T-helper 17 cell (primary cell): Measurements from ENCODE around the gene FGF22. TPM values are rescaled to one million over a fixed set of nuclear protein-coding genes. Genes with fewer than 3 reads are reported as not detected.
A peak's percentile ranks its signal among the peaks of the same experiment; 100 is the strongest.
"Not testable (repeated sequence)": the region's sequence is repeated elsewhere in the genome, so short reads cannot be mapped to it uniquely, and the experiment has no call there.

Experiments used
- ATAC-seq: fragments of 150-1000 bp; cut with Tn5 transposase; 2 replicates; pipeline ENCODE4 v1.10.0; 2021; ENCODE audit warnings: mild to moderate bottlenecking, moderate library complexity
- DNase-seq, 3 donors: peaks; one replicate each; pipeline versions ENCODE4 v3.0.0 to v3.0.0-alpha.2; 2020 to 2021
- H3K9me3 ChIP-seq: one replicate; pipeline ENCODE4 v1.7.0; 2013; ENCODE audit warnings: low read length, mild to moderate bottlenecking; ENCODE audit not compliant: control insufficient read depth, poor library complexity, severe bottlenecking
- H3K27ac Mint-ChIP-seq: one replicate; pipeline ENCODE4 v1.8.0; 2022; ENCODE audit warnings: mild to moderate bottlenecking, moderate library complexity, mixed read lengths
- H3K27me3 Mint-ChIP-seq: one replicate; pipeline ENCODE4 v1.8.0; 2022; ENCODE audit warnings: mixed read lengths
- H3K36me3 Mint-ChIP-seq: one replicate; pipeline ENCODE4 v1.8.0; 2022; ENCODE audit warnings: low read depth, mixed read lengths
- H3K4me1 Mint-ChIP-seq: one replicate; pipeline ENCODE4 v1.8.0; 2022; ENCODE audit warnings: mild to moderate bottlenecking, mixed read lengths
- H3K4me3 Mint-ChIP-seq: one replicate; pipeline ENCODE4 v1.8.0; 2022; ENCODE audit warnings: mild to moderate bottlenecking, moderate library complexity, mixed read lengths
- total RNA-seq, 4 donors: library from RNA in 2 of 4; stranded (reverse) in 2 of 4; gene quantifications; one replicate each; pipeline ENCODE4 v1.2.3 and lab custom pipeline; 2022 to 2026

FGF22 gene
- total RNA-seq, 2 donors from 2014 or later: 0.65 to 0.68 TPM

GRCh38 chr19:621819-622218 lies 17.9 kb upstream of the FGF22 start:
- no peaks in the 10 kb centered on the region for H3K9me3 ChIP-seq
- Mint-ChIP-seq H3K4me1 (peaks cover 8% of the 10 kb centered on the region), H3K27ac (no peak overlapping the region), H3K36me3 (peaks cover 2% of the 10 kb centered on the region), H3K4me3 (no peak overlapping the region), H3K27me3 (no peaks in the 10 kb centered on the region)
- DNase-seq (no peak), ATAC-seq (no peak)

- Mint-ChIP-seq H3K4me3 (no peak overlapping the region), H3K27me3 (no peaks in the 10 kb centered on the region), H3K27ac (no peak overlapping the region), H3K4me1 (peaks cover 8% of the 10 kb centered on the region), H3K36me3 (peaks cover 2% of the 10 kb centered on the region)
- no peaks in the 10 kb centered on the region for H3K9me3 ChIP-seq
- DNase-seq (no peak), ATAC-seq (no peak)
Measured at GRCh38 chr19:622666-623065, 17.0 kb upstream of the FGF22 start.

GRCh38 chr19:623175-623916 lies 16.3 kb upstream of the FGF22 start:
- Mint-ChIP-seq H3K36me3 (peaks cover 2% of the 10 kb centered on the region), H3K27me3 (no peaks in the 10 kb centered on the region), H3K4me3 (no peak overlapping the region), H3K4me1 (peaks cover 8% of the 10 kb centered on the region), H3K27ac (no peak overlapping the region)
- ATAC-seq (no peak), DNase-seq (no peak)
- H3K9me3 ChIP-seq: no peaks in the 10 kb centered on the region

- no peak overlapping the region for H3K4me3 Mint-ChIP-seq
- ATAC-seq (no peak), DNase-seq (no peak)
- H3K27ac Mint-ChIP-seq: no peak overlapping the region
- H3K4me1 Mint-ChIP-seq: peaks cover 8% of the 10 kb centered on the region
- no peaks in the 10 kb centered on the region for H3K27me3 Mint-ChIP-seq
- peaks cover 5% of the 10 kb centered on the region for H3K36me3 Mint-ChIP-seq
- no peaks in the 10 kb centered on the region for H3K9me3 ChIP-seq
Measured at GRCh38 chr19:623974-624373, 15.7 kb upstream of the FGF22 start.

- ATAC-seq: no peak
Measured at GRCh38 chr19:624433-625109, 15.1 kb upstream of the FGF22 start.

GRCh38 chr19:625257-625656 lies 14.4 kb upstream of the FGF22 start:
- DNase-seq (no peak), ATAC-seq (no peak)
- H3K9me3 ChIP-seq: no peaks in the 10 kb centered on the region
- Mint-ChIP-seq H3K4me3 (no peak overlapping the region), H3K27ac (peak overlapping the region; percentile 60), H3K27me3 (no peaks in the 10 kb centered on the region), H3K36me3 (peaks cover 6% of the 10 kb centered on the region), H3K4me1 (peaks cover 5% of the 10 kb centered on the region)

More at GRCh38 chr19:624433-625109, 15.1 kb upstream of the FGF22 start:
- H3K9me3 ChIP-seq: no peaks in the 10 kb centered on the region
- Mint-ChIP-seq H3K27ac (no peak overlapping the region), H3K36me3 (peaks cover 6% of the 10 kb centered on the region), H3K4me1 (peaks cover 8% of the 10 kb centered on the region), H3K4me3 (no peak overlapping the region), H3K27me3 (no peaks in the 10 kb centered on the region)
- DNase-seq: no peak

- not testable (repeated sequence) for H3K36me3 Mint-ChIP-seq, H3K4me1 Mint-ChIP-seq, H3K27me3 Mint-ChIP-seq, H3K9me3 ChIP-seq, DNase-seq, H3K27ac Mint-ChIP-seq, ATAC-seq, H3K4me3 Mint-ChIP-seq
Measured at GRCh38 chr19:626566-626965, 13.1 kb upstream of the FGF22 start.

GRCh38 chr19:628168-628567 lies 11.5 kb upstream of the FGF22 start:
- H3K4me1 Mint-ChIP-seq: peaks cover 9% of the 10 kb centered on the region
- H3K27ac Mint-ChIP-seq: no peak overlapping the region
- no peak overlapping the region for H3K4me3 Mint-ChIP-seq
- ATAC-seq: no peak
- no peaks in the 10 kb centered on the region for H3K9me3 ChIP-seq
- peaks cover 6% of the 10 kb centered on the region for H3K36me3 Mint-ChIP-seq
- DNase-seq: no peak
- H3K27me3 Mint-ChIP-seq: no peaks in the 10 kb centered on the region

GRCh38 chr19:629515-629914 lies 10.2 kb upstream of the FGF22 start:
- H3K36me3 Mint-ChIP-seq, ATAC-seq, DNase-seq, H3K27me3 Mint-ChIP-seq, H3K27ac Mint-ChIP-seq, H3K9me3 ChIP-seq, H3K4me3 Mint-ChIP-seq: not testable (repeated sequence)
- H3K4me1 Mint-ChIP-seq: peaks cover 19% of the 10 kb centered on the region

- Mint-ChIP-seq H3K4me3 (no peak overlapping the region), H3K27ac (no peak overlapping the region), H3K4me1 (peaks cover 19% of the 10 kb centered on the region), H3K27me3 (no peaks in the 10 kb centered on the region), H3K36me3 (peaks cover 6% of the 10 kb centered on the region)
- no peak for ATAC-seq
- DNase-seq: no peak
- no peaks in the 10 kb centered on the region for H3K9me3 ChIP-seq
Measured at GRCh38 chr19:629961-630714, 9.5 kb upstream of the FGF22 start.

GRCh38 chr19:632579-633067 lies 7.1 kb upstream of the FGF22 start:
- no peak for ATAC-seq

GRCh38 chr19:633068-633785 lies 6.5 kb upstream of the FGF22 start, which contains the start of gene POLRMT:
Gene POLRMT (minus strand): TSS chr19:633537. CDS start chr19:633512, 25 bp downstream.
- H3K4me3 Mint-ChIP-seq: peak within 1 kb of the TSS; percentile 96

More at GRCh38 chr19:632579-633067, 7.1 kb upstream of the FGF22 start:
- H3K4me1 Mint-ChIP-seq: peaks cover 14% of the 10 kb centered on the region
- H3K36me3 Mint-ChIP-seq: peaks cover 4% of the 10 kb centered on the region
- no peak for DNase-seq
- H3K4me3 Mint-ChIP-seq: peak overlapping the region; percentile 96
- H3K9me3 ChIP-seq: no peaks in the 10 kb centered on the region
- peak overlapping the region; percentile 90 for H3K27ac Mint-ChIP-seq
- no peaks in the 10 kb centered on the region for H3K27me3 Mint-ChIP-seq

More at GRCh38 chr19:633068-633785, 6.5 kb upstream of the FGF22 start, which contains the start of gene POLRMT:
- Mint-ChIP-seq H3K27ac (peak within 1 kb of the TSS; percentile 90), H3K36me3 (peaks cover 4% of the 10 kb centered on the region), H3K27me3 (no peaks in the 10 kb centered on the region), H3K4me1 (peaks cover 14% of the 10 kb centered on the region)
- DNase-seq (peak; percentile 89 to 94 (median 92)), ATAC-seq (peak; percentile 97)
- H3K9me3 ChIP-seq: no peaks in the 10 kb centered on the region
